GM23338 (cell line): ENCODE results near the gene PROC.

ENCODE experiments used
- ZNF331 ChIP-seq: fragments of 250-450 bp; sonication (Bioruptor Pico); IDR thresholded peaks from 2 replicates; pipeline ENCODE4 v1.5.0; 2020; ENCODE audit warnings: low read depth, mild to moderate bottlenecking, moderate library complexity
- TF ChIP-seq, protein P1 (sequence below), 2 experiments: fragments of 200-600 bp in 1 of 2; sonication (generic) in 1 of 2; conservative IDR thresholded peaks; 2 replicates each; pipeline versions ENCODE4 v1.5.1 to v1.6.1; 2016 to 2017; ENCODE audit warnings: antibody characterized with exemption in 2 of 2, low read depth in 2 of 2, mild to moderate bottlenecking in 2 of 2, moderate library complexity in 1 of 2

DNA sequence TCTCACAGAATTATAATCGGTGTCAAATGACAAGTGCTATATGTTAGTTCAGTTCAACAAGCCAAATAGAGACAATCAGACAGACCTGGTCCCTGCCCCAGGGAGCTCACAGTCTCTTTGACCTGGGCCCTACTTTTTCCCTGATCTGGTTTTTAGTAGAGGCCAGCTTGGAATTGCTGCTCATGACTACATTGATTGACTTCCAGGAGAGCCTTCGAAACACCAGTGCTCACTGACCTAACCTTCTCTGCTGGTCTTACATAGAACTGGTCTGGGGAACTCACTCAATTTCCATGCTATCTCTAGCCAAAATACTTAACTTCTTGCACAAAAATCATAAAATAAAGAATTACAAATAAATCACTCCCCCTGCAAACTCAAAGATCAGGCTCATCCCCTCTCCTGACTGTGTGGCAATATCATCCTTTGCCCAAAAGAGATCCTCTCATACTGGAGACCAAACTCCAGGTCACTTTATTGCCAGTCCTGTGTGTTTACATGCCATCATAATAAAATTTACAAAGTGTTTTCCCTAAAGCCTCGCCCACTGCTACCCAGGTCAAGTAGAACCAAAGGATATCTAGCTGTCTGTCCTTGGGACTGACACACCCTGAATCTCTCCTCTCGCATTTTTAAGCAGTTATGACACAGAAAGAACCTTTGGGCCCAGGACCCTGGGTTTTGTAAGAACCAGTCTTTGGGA is 53.2 kb downstream of the PROC start:
- TF ChIP-seq, protein P1, sequence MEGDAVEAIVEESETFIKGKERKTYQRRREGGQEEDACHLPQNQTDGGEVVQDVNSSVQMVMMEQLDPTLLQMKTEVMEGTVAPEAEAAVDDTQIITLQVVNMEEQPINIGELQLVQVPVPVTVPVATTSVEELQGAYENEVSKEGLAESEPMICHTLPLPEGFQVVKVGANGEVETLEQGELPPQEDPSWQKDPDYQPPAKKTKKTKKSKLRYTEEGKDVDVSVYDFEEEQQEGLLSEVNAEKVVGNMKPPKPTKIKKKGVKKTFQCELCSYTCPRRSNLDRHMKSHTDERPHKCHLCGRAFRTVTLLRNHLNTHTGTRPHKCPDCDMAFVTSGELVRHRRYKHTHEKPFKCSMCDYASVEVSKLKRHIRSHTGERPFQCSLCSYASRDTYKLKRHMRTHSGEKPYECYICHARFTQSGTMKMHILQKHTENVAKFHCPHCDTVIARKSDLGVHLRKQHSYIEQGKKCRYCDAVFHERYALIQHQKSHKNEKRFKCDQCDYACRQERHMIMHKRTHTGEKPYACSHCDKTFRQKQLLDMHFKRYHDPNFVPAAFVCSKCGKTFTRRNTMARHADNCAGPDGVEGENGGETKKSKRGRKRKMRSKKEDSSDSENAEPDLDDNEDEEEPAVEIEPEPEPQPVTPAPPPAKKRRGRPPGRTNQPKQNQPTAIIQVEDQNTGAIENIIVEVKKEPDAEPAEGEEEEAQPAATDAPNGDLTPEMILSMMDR (conservative IDR thresholded peaks at IDR 0.05; ENCODE audit: low read depth in 2 of 2), result no peak
- TF ChIP-seq ZNF331 (CRISPR knock-in tag), result no peak
